Thyroid gland (tissue), 4 donors: ENCODE measurements around the gene NKIRAS2. TPM values are rescaled to one million over a fixed set of nuclear protein-coding genes. Genes with fewer than 3 reads are reported as not detected.

Source experiments
- DNase-seq, 2 donors: peaks; one replicate each; pipeline ENCODE4 v3.0.0-alpha.2; 2019
- H3K27ac ChIP-seq, 3 donors: fragments of 200-600 bp; sonication (generic); 1 replicate in 2 of 3; 2 replicates in 1 of 3; pipeline ENCODE4 v1.5.1; 2016 to 2019; ENCODE audit warnings: mild to moderate bottlenecking in 1 of 3, moderate library complexity in 1 of 3
- H3K27me3 ChIP-seq: fragments of 200-600 bp; sonication (generic); one replicate; pipeline ENCODE4 v1.5.1; 2019
- H3K36me3 ChIP-seq, 2 donors: fragments of 200-600 bp; sonication (generic); one replicate each; pipeline ENCODE4 v1.5.1; 2016 to 2019
- H3K4me1 ChIP-seq, 2 donors: fragments of 200-600 bp; sonication (generic); one replicate each; pipeline ENCODE4 v1.5.1; 2017 to 2019
- H3K4me3 ChIP-seq, 3 donors: fragments of 200-600 bp; sonication (generic); replicated peaks in 1 of 3; 1 replicate in 2 of 3; 2 replicates in 1 of 3; pipeline ENCODE4 v1.5.1; 2016; ENCODE audit warnings: mild to moderate bottlenecking in 1 of 3
- H3K9me3 ChIP-seq: fragments of 200-600 bp; sonication (generic); one replicate; pipeline ENCODE4 v1.5.1; 2017
- CTCF ChIP-seq, 6 experiments: fragments of 200-600 bp in 3 of 6; fragments of 450-650 bp in 3 of 6; sonication (generic) in 3 of 6; IDR thresholded peaks; one replicate each; pipeline ENCODE4 v1.5.1; 2016 to 2019; ENCODE audit warnings: antibody characterized with exemption in 6 of 6, mild to moderate bottlenecking in 2 of 6, inconsistent platforms in 1 of 6, moderate library complexity in 1 of 6
- POLR2A ChIP-seq, 2 donors: fragments of 450-650 bp; IDR thresholded peaks; one replicate each; pipeline ENCODE4 v1.6.1; 2017; ENCODE audit warnings: antibody characterized with exemption in 2 of 2, mild to moderate bottlenecking in 2 of 2, moderate library complexity in 1 of 2
- WGBS, 2 donors: methylation state at CpG; one replicate each; pipeline ENCODE4 v1.1.5; 2017; 5-methylcytosine and 5-hydroxymethylcytosine counted together
- intact Hi-C: fragments of 100-400 bp; cut with DNase I; formaldehyde crosslinking; loops from one replicate; pipeline ENCODE4 v1.15.1; 2023
- total RNA-seq, 4 donors: library from RNA; depleted of rRNA; stranded (reverse); fragments of >200 nt; gene quantifications; one replicate each; pipeline ENCODE4 v1.2.3, GENCODE V29; 2016

The NKIRAS2 gene
- total RNA-seq, 4 donors from 2014 or later = 23.6 to 34.6 (median 26.6) TPM

GRCh38 chr17:41973408-41973811, 46.5 kb upstream of the NKIRAS2 start:
- H3K9me3 ChIP-seq = no peaks in the 10 kb centered on the region
- H3K4me3 ChIP-seq = no peak overlapping the region
- 90% methylated on average over 9 to 19 of the region's 19 CpGs for WGBS, 2 donors
- H3K27ac ChIP-seq = no peak overlapping the region
- intact Hi-C loops = loop anchor here (5.0 kb wide), 1 partner anchor 49 kb away; the partner anchor contains the start of gene NKIRAS2
- no peak for DNase-seq
- TF ChIP-seq POLR2A (IDR thresholded peaks at IDR 0.05) (no peak), CTCF (IDR thresholded peaks at IDR 0.05) (no peak)
- no peaks in the 10 kb centered on the region for H3K27me3 ChIP-seq
- peaks cover 0 to 28% of the 10 kb centered on the region in 2 donors for H3K4me1 ChIP-seq
- peaks cover 53 to 55% of the 10 kb centered on the region in 2 donors for H3K36me3 ChIP-seq

- DNase-seq = no peak
- peaks cover 55 to 56% of the 10 kb centered on the region in 2 donors for H3K36me3 ChIP-seq
- no peaks in the 10 kb centered on the region for H3K27me3 ChIP-seq
- peaks cover 0 to 28% of the 10 kb centered on the region in 2 donors for H3K4me1 ChIP-seq
- H3K4me3 ChIP-seq = no peak overlapping the region
- no peaks in the 10 kb centered on the region for H3K9me3 ChIP-seq
- no peak overlapping the region for H3K27ac ChIP-seq
- intact Hi-C loops = loop anchor here (5.0 kb wide), 1 partner anchor 48 kb away; the partner anchor contains the start of gene NKIRAS2
- TF ChIP-seq POLR2A (IDR thresholded peaks at IDR 0.05) (no peak), CTCF (IDR thresholded peaks at IDR 0.05) (no peak)
- WGBS, 2 donors = 69 to 96% methylated on average over 4 to 6 of the region's 6 CpGs
These were observed 45.9 kb upstream of the NKIRAS2 start for GRCh38 chr17:41974031-41974430.

- intact Hi-C loops = loop anchor here (5.0 kb wide), 1 partner anchor 48 kb away; the partner anchor contains the start of gene NKIRAS2
- H3K9me3 ChIP-seq = no peaks in the 10 kb centered on the region
- peaks cover 55 to 58% of the 10 kb centered on the region in 2 donors for H3K36me3 ChIP-seq
- DNase-seq = no peak
- H3K4me1 ChIP-seq = peaks cover 0 to 27% of the 10 kb centered on the region in 2 donors
- no peak overlapping the region for H3K4me3 ChIP-seq
- H3K27ac ChIP-seq = no peak overlapping the region
- TF ChIP-seq CTCF (IDR thresholded peaks at IDR 0.05) = no peak
- TF ChIP-seq POLR2A (IDR thresholded peaks at IDR 0.05) = no peak
- 79 to 83% methylated on average over 2 to 5 of the region's 5 CpGs for WGBS, 2 donors
- no peaks in the 10 kb centered on the region for H3K27me3 ChIP-seq
These were observed 45.2 kb upstream of the NKIRAS2 start for GRCh38 chr17:41974658-41975057.

GRCh38 chr17:41975099-41976083, 44.5 kb upstream of the NKIRAS2 start:
- H3K27me3 ChIP-seq = no peaks in the 10 kb centered on the region
- peaks cover 0 to 20% of the 10 kb centered on the region in 2 donors for H3K4me1 ChIP-seq
- no peak overlapping the region for H3K27ac ChIP-seq
- H3K4me3 ChIP-seq = no peak overlapping the region
- WGBS, 2 donors = 85 to 86% methylated on average over 6 to 7 of the region's 9 CpGs
- TF ChIP-seq POLR2A (IDR thresholded peaks at IDR 0.05) = no peak
- TF ChIP-seq CTCF (IDR thresholded peaks at IDR 0.05) = no peak
- intact Hi-C loops = no loop called here
- H3K36me3 ChIP-seq = peaks cover 59 to 65% of the 10 kb centered on the region in 2 donors
- H3K9me3 ChIP-seq = no peaks in the 10 kb centered on the region
- DNase-seq = no peak
